ENCODE data around the gene ZNF562. TPM values are rescaled to one million over a fixed set of nuclear protein-coding genes. Genes with fewer than 3 reads are reported as not detected.

Gene ZNF562
- 11.8 and 12.5 TPM in 2 replicates for total RNA-seq

DNA sequence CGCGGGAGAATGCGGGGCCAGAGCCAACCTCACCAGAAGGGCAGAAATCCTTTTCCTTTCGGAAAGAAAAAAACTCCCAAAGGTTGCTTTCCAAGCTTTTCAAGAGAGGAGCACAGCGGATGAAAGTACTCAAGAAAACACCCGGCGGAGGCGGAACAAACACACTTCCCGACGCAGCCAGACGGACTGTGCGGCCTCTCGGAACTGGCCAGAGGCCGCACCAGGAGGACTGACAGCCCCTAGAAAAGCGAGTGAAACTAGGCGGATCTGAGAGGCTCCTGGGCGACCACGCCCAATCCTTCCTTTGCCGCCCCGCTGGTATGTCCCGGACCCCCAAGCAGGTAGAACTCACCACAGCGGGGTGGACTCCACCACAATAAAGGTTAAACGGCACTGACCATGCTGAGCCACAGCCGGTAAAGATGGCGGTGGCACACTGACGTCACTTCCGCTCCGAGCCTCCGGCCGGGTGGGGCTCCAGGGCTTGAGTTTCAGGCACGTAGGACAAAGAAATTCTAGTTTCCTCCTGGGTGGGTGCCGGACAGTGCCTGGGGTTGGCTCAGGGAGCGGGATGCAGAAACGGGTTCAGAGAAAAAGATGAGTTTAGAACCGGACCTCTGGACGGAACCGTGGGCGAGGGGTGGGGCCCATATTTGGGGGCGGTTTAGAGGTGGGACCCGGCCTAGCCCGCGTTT lies at the start of gene ZNF562:
Gene ZNF562, minus strand, starts transcription at position 438 of the 695 bp plus-strand sequence. CDS start 14,356 bp downstream, outside the sequence.

DNA sequence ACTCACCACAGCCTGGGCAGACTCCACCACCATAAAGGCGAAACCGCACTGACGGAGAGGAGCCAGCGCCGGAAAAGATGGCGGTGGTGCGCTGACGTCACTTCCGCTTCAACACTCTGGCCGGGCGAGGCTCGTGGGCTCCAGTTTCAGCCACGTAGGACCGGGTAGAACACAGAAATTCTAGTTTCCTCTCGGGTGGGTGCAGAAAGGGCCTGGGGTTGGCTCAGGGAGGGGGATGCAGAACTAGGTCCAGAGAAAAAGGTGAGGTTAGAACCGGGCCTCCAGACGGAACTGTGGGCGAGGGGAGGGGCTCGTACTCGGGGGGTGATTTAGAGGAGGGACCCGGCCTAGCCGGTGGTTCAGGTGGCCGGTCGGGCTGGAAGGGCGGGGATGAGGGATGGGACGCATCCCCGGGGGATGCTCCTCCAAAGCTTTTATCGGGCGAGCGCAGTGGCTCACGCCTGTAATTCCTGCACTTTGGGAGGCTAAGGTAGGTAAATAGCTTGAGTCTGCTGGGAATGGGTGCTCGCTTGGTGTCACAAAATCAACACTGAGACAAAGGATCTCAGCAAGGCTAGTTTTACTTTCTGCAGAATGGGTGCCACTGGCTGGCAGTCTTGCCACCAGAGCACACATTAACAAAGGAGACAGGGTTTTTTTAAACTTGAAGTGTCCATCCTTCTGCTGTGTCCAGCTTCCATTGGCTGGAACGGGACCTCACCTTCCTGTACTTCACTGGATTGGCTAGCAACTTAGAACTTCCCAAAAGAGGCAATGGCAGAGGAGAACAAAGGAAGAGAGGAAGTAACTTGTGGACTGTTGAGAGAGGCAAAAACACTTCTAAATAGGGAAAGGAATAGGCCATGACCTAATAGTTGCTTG lies 53.5 kb downstream of the ZNF562 start, which contains the start of gene ZNF561:
Gene ZNF561, minus strand, starts transcription at position 77 of the 882 bp plus-strand sequence. CDS start 1,776 bp downstream, outside the sequence.

Other genes starting within 250 kb of the ZNF562 start
- 6.8 and 14.8 TPM in 2 replicates for gene ZNF266, start 239.5 kb downstream of the ZNF562 start, total RNA-seq
- gene ZNF560, start 176.5 kb downstream of the ZNF562 start, total RNA-seq, result 0.67 and 1.0 TPM in 2 replicates
- 6.4 and 8.6 TPM in 2 replicates for gene ZNF426, start 136.5 kb downstream of the ZNF562 start, total RNA-seq
- gene ZNF121, start 90.6 kb downstream of the ZNF562 start, total RNA-seq, result 15.0 and 15.5 TPM in 2 replicates
- gene ZNF561, start 53.9 kb downstream of the ZNF562 start, total RNA-seq, result 11.9 and 16.5 TPM in 2 replicates
- gene ZNF846, start 93.6 kb upstream of the ZNF562 start, total RNA-seq, result 3.1 and 4.7 TPM in 2 replicates
- 26.5 and 28.1 TPM in 2 replicates for gene FBXL12, start 144.0 kb upstream of the ZNF562 start, total RNA-seq
- gene UBL5, start 152.8 kb upstream of the ZNF562 start, total RNA-seq, result 886 and 930 TPM in 2 replicates
- gene PIN1, start 160.2 kb upstream of the ZNF562 start, total RNA-seq, result 188 and 199 TPM in 2 replicates